SK-N-MC (cell line): Measurements from ENCODE around the gene CTNNBIP1.
"Not testable (repeated sequence)": the region's sequence is repeated elsewhere in the genome, so short reads cannot be mapped to it uniquely, and the experiment has no call there.

Source experiments
- DNase-seq: peaks from one replicate; pipeline ENCODE4 v3.0.0-alpha.2; 2011; ENCODE audit warnings: low read depth, low spot score
- H3K27ac ChIP-seq: fragments of 200-600 bp; sonication (generic); 2 replicates; pipeline ENCODE4 v1.5.1; 2016; ENCODE audit warnings: mixed run types
- H3K36me3 ChIP-seq: fragments of 200-600 bp; sonication (generic); 2 replicates; pipeline ENCODE4 v1.6.1; 2017; ENCODE audit warnings: antibody characterized with exemption, low read length, mixed read lengths; ENCODE audit not compliant: insufficient read depth
- H3K4me3 ChIP-seq: fragments of 200-600 bp; sonication (generic); 2 replicates; pipeline ENCODE4 v1.5.1; 2016
- H3K9ac ChIP-seq: fragments of 200-600 bp; sonication (generic); 2 replicates; pipeline ENCODE4 v1.8.0; 2017; ENCODE audit warnings: mixed run types, mixed read lengths; ENCODE audit not compliant: insufficient read length
- H3K9me3 ChIP-seq: fragments of 200-600 bp; sonication (generic); 2 replicates; pipeline ENCODE4 v1.6.1; 2017; ENCODE audit warnings: low read depth, mild to moderate bottlenecking, antibody characterized with exemption, low read length, moderate library complexity, mixed read lengths
- EZH2 ChIP-seq: fragments of 200-600 bp; sonication (generic); IDR thresholded peaks from one replicate; pipeline ENCODE4 v1.6.1; 2017; ENCODE audit warnings: antibody characterized with exemption
- FOXP2 ChIP-seq: optimal IDR thresholded peaks from 2 replicates; pipeline ENCODE3; 2011; ENCODE audit warnings: mild to moderate bottlenecking, moderate library complexity; ENCODE audit not compliant: insufficient read depth; ENCODE audit errors: extremely low read length, control extremely low read depth
- POLR2AphosphoS5 ChIP-seq: IDR thresholded peaks from 2 replicates; pipeline ENCODE4 v1.6.1; 2012; ENCODE audit warnings: mild to moderate bottlenecking, low read depth, low read length, borderline replicate concordance

CTNNBIP1 gene

DNA sequence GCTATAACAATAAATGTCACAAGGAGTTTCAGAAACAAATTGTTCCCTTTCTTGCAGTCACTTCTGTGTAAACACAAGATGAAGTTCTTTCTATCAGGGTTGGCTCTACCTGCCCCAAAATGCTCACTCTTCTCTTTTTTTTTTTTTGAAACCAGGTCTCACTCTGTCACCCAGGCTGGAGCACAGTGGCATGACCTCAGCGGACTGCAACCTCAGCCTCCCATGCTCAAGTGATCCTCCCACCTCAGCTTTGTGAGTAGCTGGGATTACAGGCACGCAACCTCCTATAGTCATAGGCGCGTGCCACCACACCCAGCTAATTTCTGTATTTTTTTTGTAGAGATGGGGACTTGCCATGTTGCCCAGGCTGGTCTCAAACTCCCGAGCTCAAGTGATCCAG is 10.5 kb upstream of the CTNNBIP1 start:
- no peak overlapping the region for H3K9ac ChIP-seq
- no peak for DNase-seq
- TF ChIP-seq FOXP2 (no peak), EZH2 (no peak), POLR2AphosphoS5 (no peak)
- H3K4me3 ChIP-seq: no peak overlapping the region
- no peaks in the 10 kb centered on the region for H3K9me3 ChIP-seq
- no peaks in the 10 kb centered on the region for H3K36me3 ChIP-seq
- H3K27ac ChIP-seq: no peak overlapping the region

- no peak overlapping the region for H3K27ac ChIP-seq
- H3K4me3 ChIP-seq: no peak overlapping the region
- DNase-seq: no peak
- TF ChIP-seq FOXP2: no peak
- no peak for TF ChIP-seq POLR2AphosphoS5
- TF ChIP-seq EZH2: no peak
- H3K36me3 ChIP-seq: no peaks in the 10 kb centered on the region
- H3K9me3 ChIP-seq: no peaks in the 10 kb centered on the region
- no peak overlapping the region for H3K9ac ChIP-seq
Measured at GRCh38 chr1:9917901-9918300, 7.8 kb upstream of the CTNNBIP1 start.

DNA sequence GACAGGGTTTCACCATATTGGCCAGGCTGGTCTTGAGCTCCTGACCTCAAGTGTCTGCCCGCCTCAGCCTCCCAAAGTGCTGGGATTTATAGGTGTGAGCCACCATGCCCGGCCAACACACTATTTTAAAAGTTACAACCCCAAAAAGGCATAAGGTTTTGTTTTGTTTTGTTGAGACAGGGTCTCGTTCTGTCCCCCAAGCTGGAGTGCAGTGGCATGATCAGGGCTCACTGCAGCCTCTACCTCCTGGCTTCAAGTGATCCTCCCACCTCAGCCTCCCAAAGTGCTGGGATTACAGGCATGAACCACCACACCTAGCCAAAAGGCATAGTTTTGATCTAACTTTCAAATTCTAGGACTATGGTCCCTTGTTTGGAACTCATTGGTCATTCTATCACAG is 7.4 kb upstream of the CTNNBIP1 start:
- H3K9me3 ChIP-seq, H3K9ac ChIP-seq, DNase-seq, H3K27ac ChIP-seq, H3K36me3 ChIP-seq, H3K4me3 ChIP-seq: not testable (repeated sequence)

- H3K9me3 ChIP-seq: no peaks in the 10 kb centered on the region
- DNase-seq: no peak
- H3K4me3 ChIP-seq: peak overlapping the region; percentile 50
- H3K36me3 ChIP-seq: no peaks in the 10 kb centered on the region
- H3K27ac ChIP-seq: no peak overlapping the region
- no peak overlapping the region for H3K9ac ChIP-seq
- TF ChIP-seq POLR2AphosphoS5 (no peak), FOXP2 (no peak), EZH2 (no peak)
Measured at GRCh38 chr1:9916452-9916851, 6.4 kb upstream of the CTNNBIP1 start.

GRCh38 chr1:9914610-9914937 is 4.5 kb upstream of the CTNNBIP1 start:
- Histone ChIP-seq H3K9ac (no peak overlapping the region), H3K36me3 (no peaks in the 10 kb centered on the region), H3K4me3 (no peak overlapping the region), H3K9me3 (no peaks in the 10 kb centered on the region), H3K27ac (no peak overlapping the region)
- no peak for DNase-seq
- TF ChIP-seq FOXP2: no peak
- TF ChIP-seq EZH2: no peak
- no peak for TF ChIP-seq POLR2AphosphoS5

DNA sequence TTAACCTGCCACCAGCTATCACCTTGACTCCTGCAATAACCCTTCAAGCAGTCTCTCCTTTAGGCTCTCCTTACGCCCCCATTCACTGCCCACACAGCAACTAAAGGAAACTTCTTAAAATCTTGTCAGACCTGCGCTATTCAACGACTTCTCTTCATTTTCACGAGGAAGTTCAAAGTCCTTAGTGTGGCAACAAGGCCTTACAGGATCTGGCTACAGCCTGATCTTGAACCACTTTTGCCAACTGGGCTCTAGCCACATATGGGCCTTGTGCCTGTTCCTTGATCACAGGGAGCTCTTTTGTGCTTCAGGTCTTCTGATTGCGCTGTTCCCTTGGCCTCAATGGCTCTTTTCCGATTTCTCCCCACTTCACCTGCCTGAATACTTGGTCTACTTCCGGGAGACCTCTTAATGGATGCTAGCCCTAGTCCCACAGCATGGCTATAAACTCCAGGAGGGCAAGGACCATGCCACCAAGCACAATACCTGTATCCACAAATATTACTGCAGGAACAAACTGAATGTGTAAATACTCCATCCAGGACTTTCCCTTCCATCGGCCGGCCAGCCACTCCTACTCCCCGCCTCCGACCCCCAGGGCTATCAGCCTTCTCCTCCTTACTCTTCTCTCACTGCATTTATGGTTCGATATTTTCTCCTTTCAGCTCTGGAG is 2.3 kb upstream of the CTNNBIP1 start:
- Histone ChIP-seq H3K9ac (no peak overlapping the region), H3K4me3 (no peak overlapping the region), H3K9me3 (no peaks in the 10 kb centered on the region), H3K27ac (no peak overlapping the region), H3K36me3 (no peaks in the 10 kb centered on the region)
- no peak for DNase-seq
- TF ChIP-seq FOXP2 (no peak), POLR2AphosphoS5 (no peak)

GRCh38 chr1:9910423-9911178 is 532 bp upstream of the CTNNBIP1 start:
- no peaks in the 10 kb centered on the region for H3K36me3 ChIP-seq
- H3K9ac ChIP-seq: peak overlapping the region; percentile 76
- peak overlapping the region; percentile 75 for H3K27ac ChIP-seq
- TF ChIP-seq EZH2 (no peak), FOXP2 (no peak), POLR2AphosphoS5 (peak; percentile 76)
- H3K9me3 ChIP-seq: no peaks in the 10 kb centered on the region
- peak overlapping the region; percentile 86 for H3K4me3 ChIP-seq
- peak; percentile 91 for DNase-seq

- Histone ChIP-seq H3K36me3 (no peaks in the 10 kb centered on the region), H3K4me3 (peak overlapping the region; percentile 85), H3K27ac (no peak overlapping the region), H3K9me3 (no peaks in the 10 kb centered on the region), H3K9ac (peak overlapping the region; percentile 73)
- no peak for DNase-seq
- no peak for TF ChIP-seq POLR2AphosphoS5
- no peak for TF ChIP-seq FOXP2
- no peak for TF ChIP-seq EZH2
Measured at GRCh38 chr1:9909234-9910046, 629 bp downstream of the CTNNBIP1 start.
